GM12872 (cell line): ENCODE results near the gene DUSP1.

Experiments used
- CTCF ChIP-seq: IDR thresholded peaks from 3 replicates; pipeline ENCODE4 v1.5.1; 2011; ENCODE audit warnings: low read depth, mild to moderate bottlenecking, low read length, moderate library complexity; ENCODE audit not compliant: insufficient read depth

Gene DUSP1

GRCh38 chr5:172757394-172758010, 13.5 kb downstream of the DUSP1 start:
- no peak for TF ChIP-seq CTCF

- TF ChIP-seq CTCF = no peak
Observed at GRCh38 chr5:172756764-172757393, 14.1 kb downstream of the DUSP1 start.

GRCh38 chr5:172754596-172755356, 16.2 kb downstream of the DUSP1 start:
- no peak for TF ChIP-seq CTCF

GRCh38 chr5:172753101-172753500, 17.9 kb downstream of the DUSP1 start:
- no peak for TF ChIP-seq CTCF

GRCh38 chr5:172751761-172752510, 19.1 kb downstream of the DUSP1 start:
- TF ChIP-seq CTCF = no peak

GRCh38 chr5:172749881-172750633, 20.9 kb downstream of the DUSP1 start:
- no peak for TF ChIP-seq CTCF
